Measurements from ENCODE around the gene CBY2.
"Not testable (repeated sequence)": the region's sequence is repeated elsewhere in the genome, so short reads cannot be mapped to it uniquely, and the experiment has no call there.

Gene CBY2

GRCh38 chr13:45737571-45738017 is 35.5 kb downstream of the CBY2 start:
- DNase-seq (ENCODE audit: low read depth in 1 of 2, low spot score in 1 of 2): no peak

GRCh38 chr13:45742985-45743384 is 40.9 kb downstream of the CBY2 start:
- DNase-seq (ENCODE audit: low read depth in 1 of 2, low spot score in 1 of 2): no peak

- no peak for DNase-seq (ENCODE audit: low read depth in 1 of 2, low spot score in 1 of 2)
Observed at GRCh38 chr13:45744979-45745378, 42.9 kb downstream of the CBY2 start.

GRCh38 chr13:45747071-45747470 is 45.0 kb downstream of the CBY2 start:
- no peak for DNase-seq (ENCODE audit: low read depth in 1 of 2, low spot score in 1 of 2)

- DNase-seq (ENCODE audit: low read depth in 1 of 2, low spot score in 1 of 2): no peak
Observed at GRCh38 chr13:45748941-45749759, 47.0 kb downstream of the CBY2 start.

GRCh38 chr13:45750566-45750965 is 48.4 kb downstream of the CBY2 start:
- DNase-seq (ENCODE audit: low read depth in 1 of 2, low spot score in 1 of 2): no peak

- no peak for DNase-seq (ENCODE audit: low read depth in 1 of 2, low spot score in 1 of 2)
Observed at GRCh38 chr13:45751885-45752284, 49.8 kb downstream of the CBY2 start.

- no peak for DNase-seq (ENCODE audit: low read depth in 1 of 2, low spot score in 1 of 2)
Observed at GRCh38 chr13:45752510-45752909, 50.4 kb downstream of the CBY2 start.

- DNase-seq (ENCODE audit: low read depth in 1 of 2, low spot score in 1 of 2): not testable (repeated sequence)
Observed at GRCh38 chr13:45756498-45756897, 54.4 kb downstream of the CBY2 start.

- DNase-seq (ENCODE audit: low read depth in 1 of 2, low spot score in 1 of 2): not testable (repeated sequence)
Observed at GRCh38 chr13:45757589-45757988, 55.5 kb downstream of the CBY2 start.

- no peak for DNase-seq (ENCODE audit: low read depth in 1 of 2, low spot score in 1 of 2)
Observed at GRCh38 chr13:45763419-45763818, 61.3 kb downstream of the CBY2 start.

Measured in stimulated activated CD4-positive, alpha-beta T cell treated with anti-CD3 and anti-CD28 coated beads, Interleukin-15, amount 100 ng/mL, for 1 hour (primary cell).